Colonic mucosa (tissue), 4 donors: Measurements from ENCODE around the gene CCDC91. TPM values are rescaled to one million over a fixed set of nuclear protein-coding genes. Genes with fewer than 3 reads are reported as not detected.
"Not testable (repeated sequence)": the region's sequence is repeated elsewhere in the genome, so short reads cannot be mapped to it uniquely, and the experiment has no call there.

Source experiments
- DNase-seq: peaks from one replicate; pipeline ENCODE4 v3.0.0-alpha.2; 2020
- H3K27ac ChIP-seq: fragments of 200-600 bp; one replicate; pipeline ENCODE4 v1.8.0; 2021
- H3K27me3 ChIP-seq: fragments of 200-600 bp; one replicate; pipeline ENCODE4 v1.8.0; 2021
- H3K36me3 ChIP-seq: fragments of 200-600 bp; one replicate; pipeline ENCODE4 v1.8.0; 2021
- H3K4me1 ChIP-seq: fragments of 200-600 bp; one replicate; pipeline ENCODE4 v1.8.0; 2021; ENCODE audit warnings: mild to moderate bottlenecking
- H3K4me3 ChIP-seq: fragments of 200-600 bp; one replicate; pipeline ENCODE4 v1.8.0; 2021
- H3K9ac ChIP-seq, 2 donors: one replicate each; pipeline ENCODE4 v1.7.0; 2013; ENCODE audit warnings: control low read depth in 2 of 2, low read depth in 2 of 2, low read length in 2 of 2
- H3K9me3 ChIP-seq: fragments of 200-600 bp; one replicate; pipeline ENCODE4 v1.8.0; 2021
- CTCF ChIP-seq: fragments of 200-600 bp; IDR thresholded peaks from one replicate; pipeline ENCODE4 v1.8.0; 2022; ENCODE audit warnings: antibody characterized with exemption, mild to moderate bottlenecking
- intact Hi-C: fragments of 100-400 bp; cut with DNase I; formaldehyde crosslinking; loops from one replicate; pipeline ENCODE4 v1.14.1; 2022
- total RNA-seq, 2 donors: library from RNA; stranded (reverse); fragmentation: NEBNext Ultra II Directional in 1 of 2; extraction: Animal tissue kit (Norgen Biotek cat#: 25700) in 1 of 2; gene quantifications; one replicate each; pipeline ENCODE4 v1.2.1, GENCODE V29; 2021
- donor health status: healthy.
- donor health status: DM: no; HTN: no; CAD: no.
- donor health status: DM: no; HTN: no; CAD: no.

The CCDC91 gene
- total RNA-seq, 2 donors from 2014 or later, result 15.6 to 20.5 TPM

- DNase-seq, result no peak
- no peaks in the 10 kb centered on the region for H3K9me3 ChIP-seq
- H3K4me1 ChIP-seq, result no peaks in the 10 kb centered on the region
- H3K36me3 ChIP-seq, result no peaks in the 10 kb centered on the region
- intact Hi-C loops, result no loop called here
- H3K9ac ChIP-seq, result no peak overlapping the region
- H3K27me3 ChIP-seq, result no peaks in the 10 kb centered on the region
- H3K27ac ChIP-seq, result no peak overlapping the region
- H3K4me3 ChIP-seq, result no peak overlapping the region
- no peak for TF ChIP-seq CTCF
These were observed 1.9 kb downstream of the CCDC91 start for GRCh38 chr12:28192125-28192524.

- H3K36me3 ChIP-seq, H3K27ac ChIP-seq, H3K9me3 ChIP-seq, DNase-seq, intact Hi-C loops, H3K4me3 ChIP-seq, H3K27me3 ChIP-seq, H3K9ac ChIP-seq, H3K4me1 ChIP-seq: not testable (repeated sequence)
These were observed 4.4 kb downstream of the CCDC91 start for GRCh38 chr12:28194621-28195020.

GRCh38 chr12:28201136-28201535 is 10.9 kb downstream of the CCDC91 start:
- H3K4me3 ChIP-seq, intact Hi-C loops, H3K9me3 ChIP-seq, H3K27ac ChIP-seq, H3K27me3 ChIP-seq, H3K9ac ChIP-seq, H3K4me1 ChIP-seq, DNase-seq, H3K36me3 ChIP-seq: not testable (repeated sequence)

GRCh38 chr12:28202374-28203130 is 12.3 kb downstream of the CCDC91 start:
- no peaks in the 10 kb centered on the region for H3K9me3 ChIP-seq
- H3K9ac ChIP-seq, result no peak overlapping the region
- no peaks in the 10 kb centered on the region for H3K36me3 ChIP-seq
- no peak for DNase-seq
- H3K27me3 ChIP-seq, result no peaks in the 10 kb centered on the region
- intact Hi-C loops, result no loop called here
- H3K4me1 ChIP-seq, result no peaks in the 10 kb centered on the region
- no peak overlapping the region for H3K4me3 ChIP-seq
- no peak for TF ChIP-seq CTCF
- no peak overlapping the region for H3K27ac ChIP-seq

- Histone ChIP-seq H3K36me3 (no peaks in the 10 kb centered on the region), H3K4me1 (no peaks in the 10 kb centered on the region), H3K9ac (no peak overlapping the region), H3K27me3 (no peaks in the 10 kb centered on the region), H3K9me3 (no peaks in the 10 kb centered on the region), H3K27ac (no peak overlapping the region), H3K4me3 (no peak overlapping the region)
- no peak for DNase-seq
- intact Hi-C loops, result no loop called here
- TF ChIP-seq CTCF, result no peak
These were observed 19.5 kb downstream of the CCDC91 start for GRCh38 chr12:28209782-28210181.

- TF ChIP-seq CTCF, result no peak
- Histone ChIP-seq H3K9me3 (no peaks in the 10 kb centered on the region), H3K4me3 (no peak overlapping the region), H3K4me1 (no peaks in the 10 kb centered on the region), H3K36me3 (no peaks in the 10 kb centered on the region), H3K9ac (no peak overlapping the region), H3K27me3 (no peaks in the 10 kb centered on the region), H3K27ac (no peak overlapping the region)
- no peak for DNase-seq
- intact Hi-C loops, result no loop called here
These were observed 21.9 kb downstream of the CCDC91 start for GRCh38 chr12:28212182-28212581.
